Trophoblast cell (in vitro differentiated cells and primary cell): ENCODE data around the gene CERK.

Source experiments
- DNase-seq, 2 donors: peaks; one replicate each; pipeline ENCODE4 v3.0.0-alpha.2; 2016
- H2AFZ ChIP-seq: 2 replicates; pipeline ENCODE4 v1.6.1; 2013; ENCODE audit warnings: low read length, moderate library complexity, mild to moderate bottlenecking; ENCODE audit not compliant: insufficient read depth, poor library complexity
- H2AK5ac ChIP-seq: 2 replicates; pipeline ENCODE4 v1.6.1; 2013; ENCODE audit warnings: mild to moderate bottlenecking, low read length
- H2BK120ac ChIP-seq: 2 replicates; pipeline ENCODE4 v1.6.1; 2013; ENCODE audit warnings: low read length, mild to moderate bottlenecking, moderate library complexity; ENCODE audit not compliant: insufficient read depth, poor library complexity
- H2BK12ac ChIP-seq: 2 replicates; pipeline ENCODE4 v1.6.1; 2013; ENCODE audit warnings: mild to moderate bottlenecking, low read length, moderate library complexity
- H2BK5ac ChIP-seq: 2 replicates; pipeline ENCODE4 v1.6.1; 2013; ENCODE audit warnings: low read length, low read depth, moderate library complexity, mild to moderate bottlenecking; ENCODE audit not compliant: poor library complexity
- H3K14ac ChIP-seq: 2 replicates; pipeline ENCODE4 v1.6.1; 2013; ENCODE audit warnings: mild to moderate bottlenecking, low read length
- H3K18ac ChIP-seq: 2 replicates; pipeline ENCODE4 v1.6.1; 2013; ENCODE audit warnings: mild to moderate bottlenecking, low read length
- H3K23ac ChIP-seq: 2 replicates; pipeline ENCODE4 v1.6.1; 2013; ENCODE audit warnings: low read length
- H3K27ac ChIP-seq: 2 replicates; pipeline ENCODE4 v1.5.1; 2013; ENCODE audit warnings: low read depth, mild to moderate bottlenecking, inconsistent platforms, low read length, moderate library complexity
- H3K27me3 ChIP-seq: 2 replicates; pipeline ENCODE4 v1.6.1; 2013; ENCODE audit warnings: inconsistent platforms, mild to moderate bottlenecking, low read length, moderate library complexity; ENCODE audit not compliant: insufficient read depth
- H3K36me3 ChIP-seq, 2 experiments: 1 replicate in 1 of 2; 2 replicates in 1 of 2; pipeline ENCODE4 v1.6.1; 2013; ENCODE audit warnings: low read length in 2 of 2, mild to moderate bottlenecking in 2 of 2, moderate library complexity in 1 of 2; ENCODE audit not compliant: insufficient read depth in 2 of 2, control insufficient read depth in 1 of 2
- H3K4ac ChIP-seq: 2 replicates; pipeline ENCODE4 v1.6.1; 2013; ENCODE audit warnings: low read depth, mild to moderate bottlenecking, low read length, moderate library complexity
- H3K4me1 ChIP-seq, 2 experiments: 1 replicate in 1 of 2; 2 replicates in 1 of 2; pipeline ENCODE4 v1.6.1; 2013; ENCODE audit warnings: low read length in 2 of 2, mild to moderate bottlenecking in 2 of 2, moderate library complexity in 1 of 2; ENCODE audit not compliant: insufficient read depth in 2 of 2, control insufficient read depth in 1 of 2
- H3K4me2 ChIP-seq: 2 replicates; pipeline ENCODE4 v1.6.1; 2013; ENCODE audit warnings: inconsistent platforms, mild to moderate bottlenecking, low read length, moderate library complexity
- H3K4me3 ChIP-seq: 2 replicates; pipeline ENCODE4 v1.5.1; 2013; ENCODE audit warnings: mild to moderate bottlenecking, low read depth, low read length, inconsistent platforms
- H3K79me1 ChIP-seq: one replicate; pipeline ENCODE4 v1.6.1; 2013; ENCODE audit warnings: low read length
- H3K79me2 ChIP-seq: 2 replicates; pipeline ENCODE4 v1.6.1; 2013; ENCODE audit warnings: low read length, mild to moderate bottlenecking; ENCODE audit not compliant: control insufficient read depth, insufficient read depth, poor library complexity
- H3K9ac ChIP-seq: 2 replicates; pipeline ENCODE4 v1.6.1; 2013; ENCODE audit warnings: mild to moderate bottlenecking, low read length
- H3K9me3 ChIP-seq: 2 replicates; pipeline ENCODE4 v1.6.1; 2013; ENCODE audit warnings: low read depth, mild to moderate bottlenecking, control low read depth, inconsistent platforms, low read length; ENCODE audit not compliant: insufficient read depth
- H4K12ac ChIP-seq: 2 replicates; pipeline ENCODE4 v1.6.1; 2013; ENCODE audit warnings: low read depth, mild to moderate bottlenecking, low read length, moderate library complexity
- H4K8ac ChIP-seq: 2 replicates; pipeline ENCODE4 v1.6.1; 2013; ENCODE audit warnings: low read depth, mild to moderate bottlenecking, low read length, moderate library complexity
- H4K91ac ChIP-seq: one replicate; pipeline ENCODE4 v1.6.1; 2013; ENCODE audit warnings: low read depth, mild to moderate bottlenecking, low read length, moderate library complexity
- WGBS: extraction: QIAGEN DNeasy Blood & Tissue Kit; methylation state at CpG from one replicate; pipeline ENCODE4 v1.1.7; 2013; ENCODE audit warnings: missing lambda C conversion rate; ENCODE audit not compliant: insufficient read length, insufficient coverage; ENCODE audit errors: extremely low coverage; 5-methylcytosine and 5-hydroxymethylcytosine counted together

Gene CERK

GRCh38 chr22:46663001-46663400, 75.1 kb downstream of the CERK start:
- Histone ChIP-seq H3K23ac (no peak overlapping the region), H3K27me3 (no peaks in the 10 kb centered on the region), H3K14ac (no peak overlapping the region), H3K4ac (no peak overlapping the region), H4K8ac (no peak overlapping the region), H3K9me3 (peaks cover 3% of the 10 kb centered on the region), H4K12ac (no peak overlapping the region), H3K4me3 (no peak overlapping the region), H4K91ac (no peak overlapping the region), H3K27ac (no peak overlapping the region), H2AK5ac (no peak overlapping the region), H3K79me2 (no peaks in the 10 kb centered on the region), H2BK5ac (no peak overlapping the region), H3K18ac (no peak overlapping the region), H2AFZ (no peak overlapping the region), H3K4me1 (peaks cover 2 to 10% of the 10 kb centered on the region in 2 experiments), H2BK12ac (no peak overlapping the region), H3K4me2 (no peak overlapping the region), H3K9ac (no peak overlapping the region), H3K36me3 (peaks cover 7 to 9% of the 10 kb centered on the region in 2 experiments), H3K79me1 (no peaks in the 10 kb centered on the region), H2BK120ac (no peak overlapping the region)
- no peak for DNase-seq
- no CpG with 5 or more reads among the region's 26 CpGs for WGBS

DNA sequence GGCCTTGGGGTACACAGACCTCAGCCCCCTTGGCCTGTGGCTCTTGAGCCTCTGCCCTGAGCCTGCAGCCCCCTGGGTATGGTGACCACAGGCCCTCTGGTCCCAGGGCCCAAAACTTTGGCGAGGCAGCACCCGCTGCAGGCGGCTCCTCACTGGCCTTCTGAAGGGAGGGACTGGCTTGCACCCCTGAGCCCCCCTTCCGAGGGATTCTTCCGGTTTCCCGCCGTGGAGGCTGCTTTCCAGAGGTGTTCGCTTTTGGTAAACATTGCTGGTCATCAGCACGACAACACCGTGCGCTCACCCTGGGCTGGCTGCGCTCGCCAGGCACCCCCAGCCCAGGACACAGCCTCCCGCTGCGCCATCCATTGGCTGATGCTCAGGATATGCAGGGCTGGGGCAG, 75.8 kb downstream of the CERK start:
- Histone ChIP-seq H3K9me3 (peaks cover 3% of the 10 kb centered on the region), H4K12ac (no peak overlapping the region), H3K79me2 (no peaks in the 10 kb centered on the region), H3K18ac (no peak overlapping the region), H3K4me3 (no peak overlapping the region), H2BK120ac (no peak overlapping the region), H3K79me1 (no peaks in the 10 kb centered on the region), H3K4ac (no peak overlapping the region), H3K9ac (no peak overlapping the region), H2AFZ (no peak overlapping the region), H3K27ac (no peak overlapping the region), H4K91ac (no peak overlapping the region), H4K8ac (no peak overlapping the region), H3K4me2 (no peak overlapping the region), H2BK12ac (no peak overlapping the region), H3K14ac (no peak overlapping the region), H3K36me3 (peaks cover 2 to 6% of the 10 kb centered on the region in 2 experiments), H2BK5ac (no peak overlapping the region), H2AK5ac (no peak overlapping the region), H3K4me1 (peaks cover 2 to 10% of the 10 kb centered on the region in 2 experiments), H3K27me3 (no peaks in the 10 kb centered on the region), H3K23ac (no peak overlapping the region)
- no peak for DNase-seq
- WGBS = no CpG with 5 or more reads among the region's 15 CpGs

GRCh38 chr22:46661221-46661851, 76.7 kb downstream of the CERK start:
- Histone ChIP-seq H3K27me3 (no peaks in the 10 kb centered on the region), H4K12ac (no peak overlapping the region), H4K91ac (no peak overlapping the region), H2AK5ac (no peak overlapping the region), H3K4ac (no peak overlapping the region), H3K27ac (no peak overlapping the region), H3K4me1 (peaks cover 2 to 10% of the 10 kb centered on the region in 2 experiments), H3K9ac (no peak overlapping the region), H3K79me2 (no peaks in the 10 kb centered on the region), H3K36me3 (peaks cover 2% of the 10 kb centered on the region in 2 experiments), H3K4me3 (no peak overlapping the region), H3K18ac (no peak overlapping the region), H3K14ac (no peak overlapping the region), H2AFZ (no peak overlapping the region), H2BK12ac (no peak overlapping the region), H3K4me2 (no peak overlapping the region), H3K23ac (no peak overlapping the region), H2BK5ac (no peak overlapping the region), H2BK120ac (no peak overlapping the region), H4K8ac (no peak overlapping the region), H3K9me3 (peaks cover 3% of the 10 kb centered on the region), H3K79me1 (no peaks in the 10 kb centered on the region)
- DNase-seq = peak in 1 of 2 donors; percentile 9
- WGBS = no CpG with 5 or more reads among the region's 22 CpGs

DNA sequence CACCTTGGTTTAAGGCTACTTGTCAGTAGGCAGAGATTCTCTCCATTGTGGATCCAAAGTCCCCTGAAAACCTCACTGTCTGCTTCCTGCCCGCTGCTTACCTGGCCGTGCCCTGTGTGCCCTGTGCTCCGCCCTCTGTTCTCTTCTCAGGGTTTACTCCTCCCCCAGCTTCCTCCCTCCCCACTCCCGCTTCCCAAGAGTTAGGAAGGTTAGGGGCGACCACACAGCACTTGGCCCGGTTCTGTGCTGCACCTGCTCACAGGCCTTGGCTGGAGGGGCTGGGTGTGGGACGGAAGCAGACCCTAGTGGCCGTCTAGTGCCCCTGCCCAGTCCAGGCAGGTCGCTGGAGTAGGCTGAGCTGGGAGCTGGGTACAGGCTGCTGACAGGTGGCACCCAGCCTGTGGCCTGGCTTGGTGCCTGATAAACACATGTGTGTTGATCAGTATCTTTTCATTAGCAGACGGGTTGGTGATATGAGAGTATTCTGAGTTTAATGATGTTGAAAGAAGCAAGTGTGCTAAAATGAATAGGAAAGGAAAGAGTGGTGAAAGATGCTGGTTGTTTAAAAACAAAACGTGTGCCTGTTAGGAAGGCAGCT, 77.3 kb downstream of the CERK start:
- no peaks in the 10 kb centered on the region for H3K27me3 ChIP-seq
- H3K14ac ChIP-seq = no peak overlapping the region
- no peak for DNase-seq
- H3K4me2 ChIP-seq = no peak overlapping the region
- H3K9me3 ChIP-seq = peaks cover 3% of the 10 kb centered on the region
- peaks cover 2 to 10% of the 10 kb centered on the region in 2 experiments for H3K4me1 ChIP-seq
- H3K4me3 ChIP-seq = no peak overlapping the region
- no peak overlapping the region for H2BK12ac ChIP-seq
- no peak overlapping the region for H3K4ac ChIP-seq
- peaks cover 0 to 2% of the 10 kb centered on the region in 2 experiments for H3K36me3 ChIP-seq
- no peak overlapping the region for H4K12ac ChIP-seq
- H3K79me2 ChIP-seq = no peaks in the 10 kb centered on the region
- no peak overlapping the region for H2BK5ac ChIP-seq
- no peak overlapping the region for H3K27ac ChIP-seq
- no peak overlapping the region for H2AK5ac ChIP-seq
- H4K91ac ChIP-seq = no peak overlapping the region
- H3K23ac ChIP-seq = no peak overlapping the region
- H3K9ac ChIP-seq = no peak overlapping the region
- no peak overlapping the region for H2AFZ ChIP-seq
- no CpG with 5 or more reads among the region's 11 CpGs for WGBS
- H2BK120ac ChIP-seq = no peak overlapping the region
- H3K18ac ChIP-seq = no peak overlapping the region
- no peak overlapping the region for H4K8ac ChIP-seq
- H3K79me1 ChIP-seq = no peaks in the 10 kb centered on the region
